Epithelial cell of proximal tubule (primary cell): ENCODE measurements around the gene TDG. TPM values are rescaled to one million over a fixed set of nuclear protein-coding genes. Genes with fewer than 3 reads are reported as not detected.
"Not testable (repeated sequence)": the region's sequence is repeated elsewhere in the genome, so short reads cannot be mapped to it uniquely, and the experiment has no call there.

ENCODE experiments used
- DNase-seq: peaks from one replicate; pipeline ENCODE4 v3.0.0-alpha.2; 2011; ENCODE audit warnings: low read depth
- H3K4me3 ChIP-seq: 2 replicates; pipeline ENCODE4 v1.5.1; 2011; ENCODE audit warnings: low read depth, mild to moderate bottlenecking, low read length
- CTCF ChIP-seq: conservative IDR thresholded peaks from 2 replicates; pipeline ENCODE4 v1.5.1; 2012; ENCODE audit warnings: low read depth, mild to moderate bottlenecking, low read length
- total RNA-seq: library from RNA; depleted of rRNA; stranded (reverse); fragments of >200 nt; gene quantifications from 2 replicates; pipeline ENCODE4 v1.2.3, GENCODE V29; 2015

Gene TDG
- total RNA-seq, 1 donor from 2014 or later: 18.9 TPM

- TF ChIP-seq CTCF: no peak
- DNase-seq: no peak
- H3K4me3 ChIP-seq: no peak overlapping the region
Measured at GRCh38 chr12:104012331-104012730, 46.7 kb downstream of the TDG start.

GRCh38 chr12:104021862-104022261 lies 56.2 kb downstream of the TDG start:
- not testable (repeated sequence) for DNase-seq, H3K4me3 ChIP-seq

GRCh38 chr12:104022786-104023185 lies 57.1 kb downstream of the TDG start:
- DNase-seq: no peak
- H3K4me3 ChIP-seq: no peak overlapping the region
- no peak for TF ChIP-seq CTCF

GRCh38 chr12:104023710-104024109 lies 58.0 kb downstream of the TDG start:
- H3K4me3 ChIP-seq: no peak overlapping the region
- DNase-seq: no peak
- TF ChIP-seq CTCF: no peak

- DNase-seq: no peak
- no peak overlapping the region for H3K4me3 ChIP-seq
- TF ChIP-seq CTCF: no peak
Measured at GRCh38 chr12:104024348-104024747, 58.7 kb downstream of the TDG start.

- TF ChIP-seq CTCF: no peak
- no peak overlapping the region for H3K4me3 ChIP-seq
- DNase-seq: no peak
Measured at GRCh38 chr12:104025771-104026170, 60.1 kb downstream of the TDG start.

- no peak for DNase-seq
- no peak overlapping the region for H3K4me3 ChIP-seq
- TF ChIP-seq CTCF: no peak
Measured at GRCh38 chr12:104026841-104027599, 61.3 kb downstream of the TDG start.

- not testable (repeated sequence) for DNase-seq
Measured at GRCh38 chr12:104030596-104030995, 64.9 kb downstream of the TDG start.

GRCh38 chr12:104036143-104036542 lies 70.5 kb downstream of the TDG start:
- H3K4me3 ChIP-seq, DNase-seq: not testable (repeated sequence)

More at GRCh38 chr12:104030596-104030995, 64.9 kb downstream of the TDG start:
- not testable (repeated sequence) for H3K4me3 ChIP-seq
